Lung (tissue), 12 donors: ENCODE data around the gene RNFT2. TPM values are rescaled to one million over a fixed set of nuclear protein-coding genes. Genes with fewer than 3 reads are reported as not detected.

Experiments used
- ATAC-seq: fragments of 200-7000 bp; cut with Tn5 transposase; one replicate; pipeline ENCODE4 v1.9.1; 2020; ENCODE audit warnings: moderate number of reproducible peaks; ENCODE audit not compliant: insufficient read depth, low FRiP score
- DNase-seq, 3 donors: peaks; one replicate each; pipeline ENCODE4 v3.0.0-alpha.2; 2013 to 2017
- H3K27ac ChIP-seq, 2 donors: one replicate each; pipeline ENCODE4 v1.5.1; 2013; ENCODE audit warnings: mild to moderate bottlenecking in 2 of 2, moderate library complexity in 2 of 2, control low read depth in 1 of 2, inconsistent platforms in 1 of 2, low read depth in 1 of 2, low read length in 1 of 2
- H3K27me3 ChIP-seq, 3 donors: one replicate each; pipeline ENCODE4 v1.5.1; 2013; ENCODE audit warnings: low read length in 2 of 3; ENCODE audit not compliant: control insufficient read depth in 3 of 3, insufficient read depth in 3 of 3
- H3K36me3 ChIP-seq, 4 donors: one replicate each; pipeline ENCODE4 v1.5.1; 2013; ENCODE audit warnings: low read length in 4 of 4, mild to moderate bottlenecking in 1 of 4, moderate library complexity in 1 of 4; ENCODE audit not compliant: control insufficient read depth in 4 of 4, insufficient read depth in 4 of 4
- H3K4me1 ChIP-seq, 5 donors: one replicate each; pipeline ENCODE4 v1.5.1; 2013; ENCODE audit warnings: low read length in 5 of 5, mild to moderate bottlenecking in 2 of 5, moderate library complexity in 1 of 5; ENCODE audit not compliant: control insufficient read depth in 5 of 5, insufficient read depth in 5 of 5
- H3K4me3 ChIP-seq: one replicate; pipeline ENCODE4 v1.5.1; 2013; ENCODE audit warnings: mild to moderate bottlenecking, control low read depth, moderate library complexity
- H3K9ac ChIP-seq, 2 donors: one replicate each; pipeline ENCODE4 v1.5.1; 2013; ENCODE audit warnings: low read length in 2 of 2, control low read depth in 1 of 2; ENCODE audit not compliant: insufficient read depth in 1 of 2
- H3K9me3 ChIP-seq, 4 donors: one replicate each; pipeline ENCODE4 v1.5.1; 2013; ENCODE audit warnings: low read length in 3 of 4, mild to moderate bottlenecking in 1 of 4, moderate library complexity in 1 of 4; ENCODE audit not compliant: control insufficient read depth in 4 of 4, insufficient read depth in 3 of 4
- WGBS, 2 donors: extraction: QIAGEN DNeasy Blood & Tissue Kit; methylation state at CpG; one replicate each; pipeline ENCODE4 v1.1.7; 2013; 5-methylcytosine and 5-hydroxymethylcytosine counted together
- polyA plus RNA-seq, 2 donors: library from polyadenylated mRNA; stranded (reverse); fragments of 200-250 nt; gene quantifications; one replicate each; pipeline ENCODE4 v1.2.1, GENCODE V29; 2013
- total RNA-seq, 2 donors: library from RNA; depleted of rRNA in 1 of 2; stranded (reverse); fragments of >200 nt in 1 of 2; gene quantifications; one replicate each; pipeline ENCODE4 v1.2.1, GENCODE V29; 2014 to 2021
- TF ChIP-seq, protein P1 (sequence below): IDR thresholded peaks from 2 replicates; pipeline ENCODE4 v1.5.1; 2012; ENCODE audit warnings: mild to moderate bottlenecking; ENCODE audit errors: control extremely low read depth, extremely low read depth
- donor health status: control.
- donor health status: control.
- donor health status: Bipolar disorder and iron deficiency.
- donor health status: healthy.
- donor health status: DM: yes; HTN: yes; CAD: no.

RNFT2 gene
- total and polyA plus RNA-seq, 4 donors = 0.37 to 4.9 (median 2.2) TPM

DNA sequence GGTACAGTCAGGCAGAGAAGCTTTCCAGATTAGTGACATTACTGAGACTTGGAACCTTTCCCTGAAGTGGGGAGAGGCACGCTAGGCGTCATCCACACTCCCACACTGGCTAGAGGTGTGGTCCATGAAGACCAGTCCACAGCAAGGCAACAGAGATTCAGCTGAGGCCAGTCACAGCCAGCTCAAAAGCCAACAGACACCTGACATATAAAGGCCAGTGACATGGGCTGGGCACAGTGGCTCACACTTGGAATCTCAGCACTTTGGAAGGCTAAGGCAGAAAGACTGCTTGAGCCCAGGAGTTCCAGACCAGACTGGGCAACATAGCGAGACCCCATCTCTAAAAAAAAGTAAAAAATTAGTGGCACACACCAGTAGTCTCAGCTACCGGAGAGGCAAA is 132.2 kb downstream of the RNFT2 start:
- 69 to 78% methylated on average over 4 of the region's 4 CpGs for WGBS, 2 donors
- Histone ChIP-seq H3K27me3 (peaks cover 0 to 20% (median 0%) of the 10 kb centered on the region in 3 donors), H3K9me3 (peaks cover 0 to 10% (median 2%) of the 10 kb centered on the region in 4 donors), H3K9ac (no peak overlapping the region), H3K27ac (no peak overlapping the region), H3K4me3 (no peak overlapping the region), H3K36me3 (no peaks in the 10 kb centered on the region), H3K4me1 (no peaks in the 10 kb centered on the region)
- ATAC-seq (no peak), DNase-seq (no peak)
- TF ChIP-seq, protein P1, sequence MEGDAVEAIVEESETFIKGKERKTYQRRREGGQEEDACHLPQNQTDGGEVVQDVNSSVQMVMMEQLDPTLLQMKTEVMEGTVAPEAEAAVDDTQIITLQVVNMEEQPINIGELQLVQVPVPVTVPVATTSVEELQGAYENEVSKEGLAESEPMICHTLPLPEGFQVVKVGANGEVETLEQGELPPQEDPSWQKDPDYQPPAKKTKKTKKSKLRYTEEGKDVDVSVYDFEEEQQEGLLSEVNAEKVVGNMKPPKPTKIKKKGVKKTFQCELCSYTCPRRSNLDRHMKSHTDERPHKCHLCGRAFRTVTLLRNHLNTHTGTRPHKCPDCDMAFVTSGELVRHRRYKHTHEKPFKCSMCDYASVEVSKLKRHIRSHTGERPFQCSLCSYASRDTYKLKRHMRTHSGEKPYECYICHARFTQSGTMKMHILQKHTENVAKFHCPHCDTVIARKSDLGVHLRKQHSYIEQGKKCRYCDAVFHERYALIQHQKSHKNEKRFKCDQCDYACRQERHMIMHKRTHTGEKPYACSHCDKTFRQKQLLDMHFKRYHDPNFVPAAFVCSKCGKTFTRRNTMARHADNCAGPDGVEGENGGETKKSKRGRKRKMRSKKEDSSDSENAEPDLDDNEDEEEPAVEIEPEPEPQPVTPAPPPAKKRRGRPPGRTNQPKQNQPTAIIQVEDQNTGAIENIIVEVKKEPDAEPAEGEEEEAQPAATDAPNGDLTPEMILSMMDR = no peak

- no peaks in the 10 kb centered on the region for H3K36me3 ChIP-seq
- DNase-seq = no peak
- H3K9ac ChIP-seq = no peak overlapping the region
- peaks cover 5 to 57% (median 31%) of the 10 kb centered on the region in 3 donors for H3K27me3 ChIP-seq
- peaks cover 0 to 13% (median 2%) of the 10 kb centered on the region in 4 donors for H3K9me3 ChIP-seq
- TF ChIP-seq, protein P1 = no peak
- H3K27ac ChIP-seq = no peak overlapping the region
- H3K4me3 ChIP-seq = no peak overlapping the region
- WGBS, 2 donors = 90 to 93% methylated on average over 4 of the region's 4 CpGs
- H3K4me1 ChIP-seq = peaks cover 0 to 12% (median 4%) of the 10 kb centered on the region in 5 donors
- ATAC-seq = no peak
These were observed 136.3 kb downstream of the RNFT2 start for GRCh38 chr12:116874324-116874995.

GRCh38 chr12:116876151-116876869 is 138.2 kb downstream of the RNFT2 start:
- Histone ChIP-seq H3K4me1 (peaks cover 0 to 16% (median 8%) of the 10 kb centered on the region in 5 donors), H3K27ac (no peak overlapping the region), H3K4me3 (no peak overlapping the region), H3K27me3 (peaks cover 7 to 70% (median 41%) of the 10 kb centered on the region in 3 donors), H3K36me3 (no peaks in the 10 kb centered on the region), H3K9ac (no peak overlapping the region), H3K9me3 (peaks cover 0 to 13% (median 2%) of the 10 kb centered on the region in 4 donors)
- ATAC-seq (no peak), DNase-seq (peak in 2 of 3 donors; percentile 38 to 43)
- 16 to 18% methylated on average over 19 of the region's 19 CpGs for WGBS, 2 donors
- TF ChIP-seq, protein P1 = no peak
